Right renal cortex interstitium (tissue), 3 donors: ENCODE data around the gene PITPNM2. TPM values are rescaled to one million over a fixed set of nuclear protein-coding genes. Genes with fewer than 3 reads are reported as not detected.

Source experiments
- polyA plus RNA-seq, 3 donors: library from polyadenylated mRNA; unstranded; fragments of 120-200 nt; gene quantifications; one replicate each; pipeline ENCODE4 v1.2.1, GENCODE V29; 2013; ENCODE audit not compliant: insufficient read length in 3 of 3

PITPNM2 gene
- polyA plus RNA-seq, 3 donors, result 4.7 to 5.8 (median 5.6) TPM

Other genes starting within 250 kb of the PITPNM2 start
- gene ABCB9, start 184.6 kb downstream of the PITPNM2 start, polyA plus RNA-seq, result 1 to 10 TPM; 5.1 to 5.8 (median 5.1) TPM
- gene OGFOD2, start 175.8 kb downstream of the PITPNM2 start, polyA plus RNA-seq, result 10 to 100 TPM; 12.0 to 13.9 (median 13.4) TPM
- 100 to 1,000 TPM; 165 to 178 (median 173) TPM for gene ARL6IP4, start 170.4 kb downstream of the PITPNM2 start, polyA plus RNA-seq
- 10 to 100 TPM; 27.3 to 30.5 (median 30.3) TPM for gene MPHOSPH9, start 82.1 kb upstream of the PITPNM2 start, polyA plus RNA-seq
- 10 to 100 TPM; 21.9 to 25.1 (median 22.0) TPM for gene MTRFR, start 82.3 kb upstream of the PITPNM2 start, polyA plus RNA-seq
- 100 to 1,000 TPM; 182 to 206 (median 199) TPM for gene CDK2AP1, start 120.8 kb upstream of the PITPNM2 start, polyA plus RNA-seq
- gene SBNO1, start 213.8 kb upstream of the PITPNM2 start, polyA plus RNA-seq, result 10 to 100 TPM; 31.5 to 32.2 (median 31.9) TPM
- gene KMT5A, start 233.0 kb upstream of the PITPNM2 start, polyA plus RNA-seq, result 10 to 100 TPM; 47.6 to 48.3 (median 47.9) TPM